ENCODE results near the gene GABRB3.

DNA sequence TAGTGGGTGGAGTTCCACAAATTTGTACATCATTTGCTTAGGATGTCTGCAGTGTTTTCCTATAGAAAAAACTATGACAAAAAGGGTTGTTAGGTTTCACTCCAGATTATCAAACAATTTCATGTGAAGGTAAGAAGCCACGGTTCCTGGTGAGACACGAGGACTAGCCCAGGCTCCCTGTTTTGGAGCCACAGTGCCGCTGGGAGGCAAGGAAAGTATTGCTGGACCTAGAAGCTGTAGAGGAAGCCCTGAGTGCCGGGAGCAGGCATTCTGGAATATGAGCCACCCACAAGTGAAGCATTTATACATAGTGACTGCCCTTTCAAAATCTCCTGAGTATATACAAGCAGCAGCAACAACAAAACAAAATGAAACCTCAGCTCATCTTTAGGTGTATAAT, 142.0 kb downstream of the GABRB3 start:
- TF ChIP-seq POLR2A (IDR thresholded peaks at IDR 0.05): no peak
- TF ChIP-seq, protein P1, sequence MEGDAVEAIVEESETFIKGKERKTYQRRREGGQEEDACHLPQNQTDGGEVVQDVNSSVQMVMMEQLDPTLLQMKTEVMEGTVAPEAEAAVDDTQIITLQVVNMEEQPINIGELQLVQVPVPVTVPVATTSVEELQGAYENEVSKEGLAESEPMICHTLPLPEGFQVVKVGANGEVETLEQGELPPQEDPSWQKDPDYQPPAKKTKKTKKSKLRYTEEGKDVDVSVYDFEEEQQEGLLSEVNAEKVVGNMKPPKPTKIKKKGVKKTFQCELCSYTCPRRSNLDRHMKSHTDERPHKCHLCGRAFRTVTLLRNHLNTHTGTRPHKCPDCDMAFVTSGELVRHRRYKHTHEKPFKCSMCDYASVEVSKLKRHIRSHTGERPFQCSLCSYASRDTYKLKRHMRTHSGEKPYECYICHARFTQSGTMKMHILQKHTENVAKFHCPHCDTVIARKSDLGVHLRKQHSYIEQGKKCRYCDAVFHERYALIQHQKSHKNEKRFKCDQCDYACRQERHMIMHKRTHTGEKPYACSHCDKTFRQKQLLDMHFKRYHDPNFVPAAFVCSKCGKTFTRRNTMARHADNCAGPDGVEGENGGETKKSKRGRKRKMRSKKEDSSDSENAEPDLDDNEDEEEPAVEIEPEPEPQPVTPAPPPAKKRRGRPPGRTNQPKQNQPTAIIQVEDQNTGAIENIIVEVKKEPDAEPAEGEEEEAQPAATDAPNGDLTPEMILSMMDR (IDR thresholded peaks at IDR 0.05): no peak
